ENCODE measurements around the gene TAS2R40.

TAS2R40 gene

DNA sequence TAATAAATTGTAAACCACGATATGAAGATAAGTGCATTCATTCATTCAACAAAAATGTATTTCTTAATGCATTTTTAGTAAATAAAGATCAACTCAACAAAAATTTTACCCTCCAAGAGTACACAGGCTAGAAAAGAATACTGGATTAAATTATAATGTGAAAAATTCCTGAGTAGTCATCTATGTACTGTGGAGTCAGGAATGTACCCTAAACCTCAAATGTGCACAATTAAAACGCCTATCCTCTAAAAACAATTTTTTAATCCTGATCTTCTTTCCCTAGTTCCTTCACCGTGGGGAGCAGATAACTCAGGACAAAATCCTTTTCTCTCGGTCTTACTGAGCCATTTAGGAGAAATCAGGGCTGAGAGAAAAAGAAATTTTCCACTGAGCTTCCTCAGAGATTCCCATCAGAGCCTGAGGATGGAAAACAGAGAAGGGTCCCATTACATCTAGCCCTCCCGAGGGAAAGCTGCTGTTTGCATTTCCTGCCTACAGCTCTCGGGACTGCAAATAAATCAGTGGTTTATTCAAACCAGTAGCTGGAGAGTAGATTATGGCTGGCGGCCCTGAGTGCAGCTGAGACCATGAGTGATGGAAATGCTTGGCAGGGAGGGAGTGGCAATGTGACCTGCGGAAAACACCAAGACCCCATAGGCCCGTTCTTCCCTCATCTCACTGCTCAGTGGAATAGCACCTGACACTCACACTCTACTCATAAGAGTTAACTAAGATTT is 7.4 kb downstream of the TAS2R40 start:
- TF ChIP-seq, protein P1, sequence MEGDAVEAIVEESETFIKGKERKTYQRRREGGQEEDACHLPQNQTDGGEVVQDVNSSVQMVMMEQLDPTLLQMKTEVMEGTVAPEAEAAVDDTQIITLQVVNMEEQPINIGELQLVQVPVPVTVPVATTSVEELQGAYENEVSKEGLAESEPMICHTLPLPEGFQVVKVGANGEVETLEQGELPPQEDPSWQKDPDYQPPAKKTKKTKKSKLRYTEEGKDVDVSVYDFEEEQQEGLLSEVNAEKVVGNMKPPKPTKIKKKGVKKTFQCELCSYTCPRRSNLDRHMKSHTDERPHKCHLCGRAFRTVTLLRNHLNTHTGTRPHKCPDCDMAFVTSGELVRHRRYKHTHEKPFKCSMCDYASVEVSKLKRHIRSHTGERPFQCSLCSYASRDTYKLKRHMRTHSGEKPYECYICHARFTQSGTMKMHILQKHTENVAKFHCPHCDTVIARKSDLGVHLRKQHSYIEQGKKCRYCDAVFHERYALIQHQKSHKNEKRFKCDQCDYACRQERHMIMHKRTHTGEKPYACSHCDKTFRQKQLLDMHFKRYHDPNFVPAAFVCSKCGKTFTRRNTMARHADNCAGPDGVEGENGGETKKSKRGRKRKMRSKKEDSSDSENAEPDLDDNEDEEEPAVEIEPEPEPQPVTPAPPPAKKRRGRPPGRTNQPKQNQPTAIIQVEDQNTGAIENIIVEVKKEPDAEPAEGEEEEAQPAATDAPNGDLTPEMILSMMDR (IDR thresholded peaks at IDR 0.05; ENCODE audit: insufficient read depth, low read length, missing control alignments) = no peak
- ChIA-PET POLR2A (no interaction called here), CTCF (interaction anchor here (0.8 to 4.1 kb wide), 5 partner anchors 9 to 226 kb away, joined by 3 to 30 read pairs (median 7); no protein-coding TSS in a partner anchor)
- DNase-seq (ENCODE audit: low read depth, low spot score) = no peak
- no peak overlapping the region for H3K4me3 ChIP-seq (ENCODE audit: low read depth, low read length)

DNA sequence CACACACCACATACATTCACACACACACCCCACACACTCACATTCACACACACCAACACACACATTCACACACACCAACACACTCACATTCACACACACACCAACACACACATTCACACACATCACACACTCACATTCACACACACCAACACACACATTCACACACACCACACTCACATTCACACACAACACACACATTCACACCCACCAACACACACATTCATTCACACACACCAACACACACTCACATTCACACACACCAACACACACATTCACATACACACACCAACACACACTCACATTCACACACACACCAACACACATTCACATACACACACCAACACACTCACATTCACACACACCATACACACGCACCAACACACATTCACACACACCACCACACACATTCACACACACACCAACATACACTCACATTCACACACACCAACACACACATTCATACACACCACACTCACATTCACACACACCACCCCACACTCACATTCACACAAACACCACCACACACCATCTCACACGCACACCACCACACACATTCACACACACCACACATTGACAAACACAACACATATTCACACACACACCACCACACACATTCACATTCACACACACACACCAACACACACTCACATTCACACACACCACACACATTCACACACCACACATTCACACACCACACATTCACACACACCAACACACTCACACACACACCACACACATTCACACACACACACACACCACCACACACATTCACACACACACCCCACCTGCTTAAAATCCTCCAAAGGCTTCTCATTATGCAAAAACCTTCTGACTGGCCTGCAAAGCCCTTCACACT is 9.0 kb downstream of the TAS2R40 start:
- ChIA-PET CTCF (interaction anchor here (1.8 to 2.1 kb wide), 3 partner anchors 9 to 16 kb away, joined by 3 to 16 read pairs (median 13); no protein-coding TSS in a partner anchor), POLR2A (no interaction called here)
- H3K4me3 ChIP-seq (ENCODE audit: low read depth, low read length) = no peak overlapping the region
- DNase-seq (ENCODE audit: low read depth, low spot score) = no peak
- TF ChIP-seq, protein P1 (IDR thresholded peaks at IDR 0.05; ENCODE audit: insufficient read depth, low read length, missing control alignments) = no peak

DNA sequence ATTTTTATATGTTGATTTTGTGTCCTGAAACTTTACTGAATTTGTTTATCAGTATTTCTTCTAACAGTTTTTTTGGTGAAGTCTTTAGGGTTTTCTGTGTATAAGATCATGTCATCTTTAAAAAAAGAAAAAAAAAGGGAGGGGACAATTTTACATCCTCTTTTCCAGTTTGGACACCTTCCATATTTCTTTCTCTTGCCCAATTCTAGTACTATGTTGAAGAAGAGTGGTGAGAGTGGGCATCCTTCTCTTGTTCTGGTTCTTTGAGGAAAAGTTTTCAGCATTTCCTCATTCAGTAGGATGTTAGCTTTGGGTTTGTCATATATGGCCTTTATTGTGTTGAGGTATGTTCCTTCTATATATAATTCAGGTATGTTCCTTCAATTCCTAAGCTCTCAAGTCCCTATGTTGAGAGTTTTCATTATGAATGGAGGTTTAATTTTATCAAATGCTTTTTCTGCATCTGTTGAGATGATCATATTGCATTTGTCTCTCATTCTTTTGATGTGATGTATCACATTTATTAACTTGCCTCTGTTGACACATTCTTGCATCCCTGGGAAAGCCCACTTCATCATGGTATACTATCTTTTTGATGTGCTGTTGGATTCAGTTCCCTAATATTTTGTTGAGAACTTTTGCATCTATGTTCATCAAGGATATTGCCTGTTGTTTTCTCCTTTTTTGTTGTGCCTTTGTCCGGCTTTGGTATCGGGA is 12.1 kb downstream of the TAS2R40 start:
- ChIA-PET CTCF (no interaction called here), POLR2A (no interaction called here)
- H3K4me3 ChIP-seq (ENCODE audit: low read depth, low read length) = no peak overlapping the region
- no peak for DNase-seq (ENCODE audit: low read depth, low spot score)
- TF ChIP-seq, protein P1 (IDR thresholded peaks at IDR 0.05; ENCODE audit: insufficient read depth, low read length, missing control alignments) = no peak

DNA sequence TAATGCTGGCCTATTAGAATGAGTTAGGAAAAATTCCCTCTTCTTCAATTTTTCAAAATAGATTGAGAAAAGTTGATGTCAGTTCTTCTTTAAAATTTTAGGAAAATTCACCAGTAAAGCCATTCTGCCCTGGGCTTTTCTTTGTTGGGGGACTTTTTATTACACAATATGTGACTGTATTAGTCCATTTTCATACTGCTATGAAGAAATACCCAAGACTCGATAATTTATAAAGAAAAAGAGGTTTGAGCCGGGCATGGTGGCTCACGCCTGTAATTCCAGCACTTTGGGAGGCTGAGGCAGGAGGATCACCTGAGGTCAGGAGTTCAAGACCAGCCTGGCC is 12.7 kb downstream of the TAS2R40 start:
- no peak overlapping the region for H3K4me3 ChIP-seq (ENCODE audit: low read depth, low read length)
- ChIA-PET POLR2A (no interaction called here), CTCF (no interaction called here)
- TF ChIP-seq, protein P1 (IDR thresholded peaks at IDR 0.05; ENCODE audit: insufficient read depth, low read length, missing control alignments) = no peak
- DNase-seq (ENCODE audit: low read depth, low spot score) = no peak

DNA sequence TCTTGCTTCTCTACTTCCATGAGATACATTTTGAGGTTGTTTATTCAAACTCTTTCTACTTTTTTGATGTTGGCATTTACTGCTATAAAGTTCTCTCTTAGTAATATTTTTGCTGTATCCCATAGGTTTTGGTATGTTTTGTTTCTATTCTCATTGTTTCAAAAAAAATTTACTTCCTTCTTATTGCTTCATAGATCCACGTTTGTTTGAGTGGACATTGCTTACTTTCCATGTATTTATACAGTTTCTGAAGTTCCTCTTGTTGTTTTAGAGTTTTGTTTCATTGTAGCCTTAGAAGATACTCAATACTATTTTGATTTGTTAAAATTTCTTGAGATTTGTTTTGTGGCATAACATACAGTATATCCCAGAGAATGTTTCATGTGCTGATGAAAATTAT is 13.7 kb downstream of the TAS2R40 start:
- ChIA-PET CTCF (no interaction called here), POLR2A (interaction anchor here (0.7 kb wide), 1 partner anchor 52 kb away, joined by 3 read pairs; no protein-coding TSS in a partner anchor)
- TF ChIP-seq, protein P1 (IDR thresholded peaks at IDR 0.05; ENCODE audit: insufficient read depth, low read length, missing control alignments) = no peak
- no peak overlapping the region for H3K4me3 ChIP-seq (ENCODE audit: low read depth, low read length)
- DNase-seq (ENCODE audit: low read depth, low spot score) = no peak

All from AG04449 (cell line).